ENCODE measurements around the gene ABCA13. TPM values are rescaled to one million over a fixed set of nuclear protein-coding genes. Genes with fewer than 3 reads are reported as not detected.

The ABCA13 gene
- total RNA-seq, 1 experiment from 2014 or later = not detected

DNA sequence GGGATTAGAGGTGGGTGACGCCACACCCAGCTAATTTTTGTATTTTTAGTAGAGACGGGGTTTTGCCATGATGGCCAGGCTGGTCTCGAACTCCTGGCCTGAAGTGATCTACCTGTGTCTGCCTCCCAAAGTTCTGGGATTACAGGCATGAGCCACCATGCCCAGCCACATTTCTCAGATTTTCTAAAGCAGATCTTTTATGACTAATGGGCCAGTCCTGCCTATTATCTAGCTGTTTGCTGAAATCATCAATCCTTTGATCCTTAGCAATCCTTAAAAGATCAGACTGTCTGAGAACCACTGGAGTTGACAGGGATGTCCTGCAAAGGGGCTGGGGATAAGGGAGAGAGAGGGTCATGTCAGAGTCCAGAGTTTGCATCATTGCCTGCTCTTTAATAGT, 21.2 kb upstream of the ABCA13 start:
- intact Hi-C loops (cut with micrococcal nuclease) = loop anchor here (10.0 kb wide), 1 partner anchor 885 kb away; no protein-coding TSS in a partner anchor
- TF ChIP-seq, protein P1, sequence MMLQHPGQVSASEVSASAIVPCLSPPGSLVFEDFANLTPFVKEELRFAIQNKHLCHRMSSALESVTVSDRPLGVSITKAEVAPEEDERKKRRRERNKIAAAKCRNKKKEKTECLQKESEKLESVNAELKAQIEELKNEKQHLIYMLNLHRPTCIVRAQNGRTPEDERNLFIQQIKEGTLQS (IDR thresholded peaks at IDR 0.05) = no peak
- TF ChIP-seq ZFX (IDR thresholded peaks at IDR 0.05) = no peak
- TF ChIP-seq SRF (IDR thresholded peaks at IDR 0.05; ENCODE audit: low read depth) = no peak
- TF ChIP-seq SIN3A (IDR thresholded peaks at IDR 0.05; ENCODE audit: low read depth) = no peak
- TF ChIP-seq, protein P2, sequence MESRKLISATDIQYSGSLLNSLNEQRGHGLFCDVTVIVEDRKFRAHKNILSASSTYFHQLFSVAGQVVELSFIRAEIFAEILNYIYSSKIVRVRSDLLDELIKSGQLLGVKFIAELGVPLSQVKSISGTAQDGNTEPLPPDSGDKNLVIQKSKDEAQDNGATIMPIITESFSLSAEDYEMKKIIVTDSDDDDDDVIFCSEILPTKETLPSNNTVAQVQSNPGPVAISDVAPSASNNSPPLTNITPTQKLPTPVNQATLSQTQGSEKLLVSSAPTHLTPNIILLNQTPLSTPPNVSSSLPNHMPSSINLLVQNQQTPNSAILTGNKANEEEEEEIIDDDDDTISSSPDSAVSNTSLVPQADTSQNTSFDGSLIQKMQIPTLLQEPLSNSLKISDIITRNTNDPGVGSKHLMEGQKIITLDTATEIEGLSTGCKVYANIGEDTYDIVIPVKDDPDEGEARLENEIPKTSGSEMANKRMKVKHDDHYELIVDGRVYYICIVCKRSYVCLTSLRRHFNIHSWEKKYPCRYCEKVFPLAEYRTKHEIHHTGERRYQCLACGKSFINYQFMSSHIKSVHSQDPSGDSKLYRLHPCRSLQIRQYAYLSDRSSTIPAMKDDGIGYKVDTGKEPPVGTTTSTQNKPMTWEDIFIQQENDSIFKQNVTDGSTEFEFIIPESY (IDR thresholded peaks at IDR 0.05; ENCODE audit: extremely low read depth, insufficient replicate concordance, low read length) = no peak
- no peak for TF ChIP-seq EZH2phosphoT487 (IDR thresholded peaks at IDR 0.05; ENCODE audit: borderline replicate concordance)
- no peak for TF ChIP-seq TCF7L2 (IDR thresholded peaks at IDR 0.05; ENCODE audit: borderline replicate concordance, extremely low read depth, insufficient read depth, insufficient read length)
- no peak for TF ChIP-seq YY1 (IDR thresholded peaks at IDR 0.05; ENCODE audit: extremely low read depth, insufficient replicate concordance, low read depth, low read length)
- no peak for TF ChIP-seq POLR2A (IDR thresholded peaks at IDR 0.05; ENCODE audit: borderline replicate concordance, extremely low read depth, insufficient read depth, insufficient read length)
- TF ChIP-seq JUND (IDR thresholded peaks at IDR 0.05) = no peak
- TF ChIP-seq EGR1 (IDR thresholded peaks at IDR 0.05; ENCODE audit: low read depth) = no peak
- TF ChIP-seq FOSL1 (IDR thresholded peaks at IDR 0.05; ENCODE audit: low read depth) = no peak
- no peak for TF ChIP-seq CEBPB (IDR thresholded peaks at IDR 0.05; ENCODE audit: low read depth)
- TF ChIP-seq ELF1 (IDR thresholded peaks at IDR 0.05; ENCODE audit: borderline replicate concordance, low read depth) = no peak
- TF ChIP-seq, protein P3, sequence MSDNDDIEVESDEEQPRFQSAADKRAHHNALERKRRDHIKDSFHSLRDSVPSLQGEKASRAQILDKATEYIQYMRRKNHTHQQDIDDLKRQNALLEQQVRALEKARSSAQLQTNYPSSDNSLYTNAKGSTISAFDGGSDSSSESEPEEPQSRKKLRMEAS (IDR thresholded peaks at IDR 0.05) = no peak
- TF ChIP-seq ZNF274 (IDR thresholded peaks at IDR 0.05; ENCODE audit: low read depth, low read length) = no peak
- no peak for TF ChIP-seq POLR2AphosphoS5 (IDR thresholded peaks at IDR 0.05; ENCODE audit: low read depth, low read length)
- TF ChIP-seq, protein P4, sequence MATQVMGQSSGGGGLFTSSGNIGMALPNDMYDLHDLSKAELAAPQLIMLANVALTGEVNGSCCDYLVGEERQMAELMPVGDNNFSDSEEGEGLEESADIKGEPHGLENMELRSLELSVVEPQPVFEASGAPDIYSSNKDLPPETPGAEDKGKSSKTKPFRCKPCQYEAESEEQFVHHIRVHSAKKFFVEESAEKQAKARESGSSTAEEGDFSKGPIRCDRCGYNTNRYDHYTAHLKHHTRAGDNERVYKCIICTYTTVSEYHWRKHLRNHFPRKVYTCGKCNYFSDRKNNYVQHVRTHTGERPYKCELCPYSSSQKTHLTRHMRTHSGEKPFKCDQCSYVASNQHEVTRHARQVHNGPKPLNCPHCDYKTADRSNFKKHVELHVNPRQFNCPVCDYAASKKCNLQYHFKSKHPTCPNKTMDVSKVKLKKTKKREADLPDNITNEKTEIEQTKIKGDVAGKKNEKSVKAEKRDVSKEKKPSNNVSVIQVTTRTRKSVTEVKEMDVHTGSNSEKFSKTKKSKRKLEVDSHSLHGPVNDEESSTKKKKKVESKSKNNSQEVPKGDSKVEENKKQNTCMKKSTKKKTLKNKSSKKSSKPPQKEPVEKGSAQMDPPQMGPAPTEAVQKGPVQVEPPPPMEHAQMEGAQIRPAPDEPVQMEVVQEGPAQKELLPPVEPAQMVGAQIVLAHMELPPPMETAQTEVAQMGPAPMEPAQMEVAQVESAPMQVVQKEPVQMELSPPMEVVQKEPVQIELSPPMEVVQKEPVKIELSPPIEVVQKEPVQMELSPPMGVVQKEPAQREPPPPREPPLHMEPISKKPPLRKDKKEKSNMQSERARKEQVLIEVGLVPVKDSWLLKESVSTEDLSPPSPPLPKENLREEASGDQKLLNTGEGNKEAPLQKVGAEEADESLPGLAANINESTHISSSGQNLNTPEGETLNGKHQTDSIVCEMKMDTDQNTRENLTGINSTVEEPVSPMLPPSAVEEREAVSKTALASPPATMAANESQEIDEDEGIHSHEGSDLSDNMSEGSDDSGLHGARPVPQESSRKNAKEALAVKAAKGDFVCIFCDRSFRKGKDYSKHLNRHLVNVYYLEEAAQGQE (IDR thresholded peaks at IDR 0.05; ENCODE audit: low read depth) = no peak
- H3K4me2 ChIP-seq (ENCODE audit: low read length) = no peak overlapping the region
- H3K4me1 ChIP-seq (ENCODE audit: control insufficient read depth in 1 of 2, insufficient read depth in 2 of 2, low read length in 2 of 2) = no peaks in the 10 kb centered on the region
- no peak overlapping the region for H3K9ac ChIP-seq (ENCODE audit: low read length)
- H4K20me1 ChIP-seq (ENCODE audit: insufficient read depth) = no peaks in the 10 kb centered on the region
- H3K79me2 ChIP-seq (ENCODE audit: insufficient read depth, low read length) = no peaks in the 10 kb centered on the region
- ChIA-PET CTCF (no interaction called here), RAD21 (ENCODE audit: low non-redundant PET in 1 of 2, low total read pairs in 2 of 2, uncharacterized antibody in 2 of 2, unreplicated experiment in 2 of 2) (no interaction called here), POLR2A (no interaction called here)
- no peaks in the 10 kb centered on the region for H3K36me3 ChIP-seq (ENCODE audit: control insufficient read depth in 1 of 2, insufficient read depth in 2 of 2, low read length in 2 of 2)
- no peak overlapping the region for H2AFZ ChIP-seq (ENCODE audit: low read depth, low read length, poor library complexity, severe bottlenecking)
- H3K27ac ChIP-seq (ENCODE audit: low read depth, low read length) = no peak overlapping the region
- BruUV-seq (replicated peaks) = no TSS peak
- no peaks in the 10 kb centered on the region for H3K9me3 ChIP-seq (ENCODE audit: control insufficient read depth in 1 of 2, insufficient read depth in 1 of 2, low read depth in 1 of 2, low read length in 2 of 2)
- peaks cover 12% of the 10 kb centered on the region for H3K27me3 ChIP-seq (ENCODE audit: insufficient read depth, low read length)
- ATAC-seq (no peak), DNase-seq (ENCODE audit: low read depth, low spot score) (no peak)
- no peaks in the 10 kb centered on the region for H3K9me2 ChIP-seq (ENCODE audit: insufficient read depth)
- H3K4me3 ChIP-seq (replicated peaks in 1 of 2; ENCODE audit: low read depth in 1 of 2, low read length in 2 of 2) = no peak overlapping the region
